ENCODE results near the gene PXYLP1.
A peak's percentile ranks its signal among the peaks of the same experiment; 100 is the strongest.
"Not testable (repeated sequence)": the region's sequence is repeated elsewhere in the genome, so short reads cannot be mapped to it uniquely, and the experiment has no call there.

Gene PXYLP1

DNA sequence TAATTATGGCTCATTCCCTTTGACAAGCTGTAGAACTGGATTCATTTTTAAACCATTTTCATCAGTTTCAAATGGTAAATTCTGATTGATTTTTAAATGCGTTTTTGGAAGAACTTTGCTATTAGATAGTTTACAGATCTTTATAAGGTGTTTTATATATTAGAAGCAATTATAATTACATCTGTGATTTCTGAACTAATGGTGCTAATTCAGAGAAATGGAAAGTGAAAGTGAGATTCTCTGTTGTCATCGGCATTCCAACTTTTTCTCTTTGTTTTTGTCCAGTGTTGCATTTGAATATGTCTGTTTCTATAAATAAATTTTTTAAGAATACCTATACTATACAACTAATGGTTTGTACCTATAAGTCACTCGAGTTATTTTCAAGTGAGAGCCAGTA lies 62.7 kb downstream of the PXYLP1 start:
- no peak for DNase-seq (ENCODE audit: low read depth in 2 of 2)

DNA sequence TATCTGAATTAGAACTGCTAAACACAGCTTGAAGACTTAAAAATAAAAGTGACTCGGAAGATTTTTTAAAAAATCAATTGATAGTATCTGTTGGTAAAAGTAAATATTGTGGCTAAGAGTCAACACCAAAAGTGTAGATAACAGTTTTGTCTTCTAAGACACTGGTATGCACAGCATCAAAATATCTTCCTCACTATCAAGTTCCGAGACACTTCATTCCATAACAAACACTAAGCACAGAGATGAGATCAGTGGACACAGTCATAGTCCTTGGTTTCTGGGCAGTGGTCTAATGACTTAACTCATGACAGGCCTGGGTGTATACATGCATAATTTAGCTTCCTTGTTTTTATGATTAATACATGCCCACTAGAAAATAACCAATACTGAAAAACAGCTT lies 63.2 kb downstream of the PXYLP1 start:
- no peak for DNase-seq (ENCODE audit: low read depth in 2 of 2)

DNA sequence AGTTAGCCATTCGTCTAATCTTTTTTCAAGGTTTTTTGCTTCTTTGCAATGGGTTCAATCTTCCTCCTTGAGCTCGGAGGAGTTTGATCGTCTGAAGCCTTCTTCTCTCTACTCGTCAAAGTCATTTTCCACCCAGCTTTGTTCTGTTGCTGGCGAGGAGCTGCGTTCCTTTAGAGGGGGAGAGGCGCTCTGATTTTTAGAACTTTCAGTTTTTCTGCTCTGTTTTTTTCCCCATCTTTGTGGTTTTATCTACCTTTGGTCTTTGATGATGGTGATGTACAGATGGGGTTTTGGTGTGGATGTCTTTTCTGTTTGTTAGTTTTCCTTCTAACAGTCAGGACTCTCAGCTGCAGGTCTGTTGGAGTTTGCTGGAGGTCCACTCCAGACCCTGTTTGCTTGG lies 68.8 kb downstream of the PXYLP1 start:
- DNase-seq (ENCODE audit: low read depth in 2 of 2), result not testable (repeated sequence)

DNA sequence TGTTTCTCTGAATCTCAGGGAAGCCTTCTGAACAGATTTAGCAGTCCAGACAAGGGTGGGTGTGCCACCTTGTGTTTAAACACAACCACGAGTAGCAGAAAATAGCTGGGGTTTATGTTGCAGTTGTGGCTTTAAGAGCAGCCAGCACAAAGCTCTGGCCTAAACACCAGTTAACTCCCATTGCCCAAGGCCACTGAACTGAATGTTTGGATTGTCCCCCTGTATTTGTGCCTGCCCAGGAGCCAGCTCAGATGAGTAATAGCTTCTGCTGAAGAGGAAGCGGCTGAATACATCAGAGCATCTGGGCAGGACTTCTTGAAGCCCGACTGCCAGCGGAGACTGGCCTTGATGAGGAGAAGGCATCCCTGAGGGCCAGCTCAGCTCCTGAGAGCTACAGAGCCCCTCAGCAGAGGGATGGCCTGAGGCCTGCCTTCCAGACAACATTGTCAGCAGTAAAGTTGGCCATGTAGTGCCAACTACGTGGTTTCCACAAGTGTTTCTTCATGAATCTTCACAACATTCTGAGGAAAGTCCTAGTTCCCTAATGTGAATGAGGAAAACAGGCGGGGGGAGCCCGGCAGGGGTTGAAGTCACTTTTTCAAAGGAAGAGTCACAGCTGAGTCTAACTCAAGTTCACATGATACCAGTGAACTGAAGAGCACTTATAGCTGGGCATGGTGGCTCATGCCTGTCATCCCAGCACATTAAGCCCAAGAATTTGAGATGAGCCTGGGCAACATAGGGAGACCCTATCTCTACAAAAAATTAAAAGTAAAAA lies 70.9 kb downstream of the PXYLP1 start:
- DNase-seq (ENCODE audit: low read depth in 2 of 2), result no peak

DNA sequence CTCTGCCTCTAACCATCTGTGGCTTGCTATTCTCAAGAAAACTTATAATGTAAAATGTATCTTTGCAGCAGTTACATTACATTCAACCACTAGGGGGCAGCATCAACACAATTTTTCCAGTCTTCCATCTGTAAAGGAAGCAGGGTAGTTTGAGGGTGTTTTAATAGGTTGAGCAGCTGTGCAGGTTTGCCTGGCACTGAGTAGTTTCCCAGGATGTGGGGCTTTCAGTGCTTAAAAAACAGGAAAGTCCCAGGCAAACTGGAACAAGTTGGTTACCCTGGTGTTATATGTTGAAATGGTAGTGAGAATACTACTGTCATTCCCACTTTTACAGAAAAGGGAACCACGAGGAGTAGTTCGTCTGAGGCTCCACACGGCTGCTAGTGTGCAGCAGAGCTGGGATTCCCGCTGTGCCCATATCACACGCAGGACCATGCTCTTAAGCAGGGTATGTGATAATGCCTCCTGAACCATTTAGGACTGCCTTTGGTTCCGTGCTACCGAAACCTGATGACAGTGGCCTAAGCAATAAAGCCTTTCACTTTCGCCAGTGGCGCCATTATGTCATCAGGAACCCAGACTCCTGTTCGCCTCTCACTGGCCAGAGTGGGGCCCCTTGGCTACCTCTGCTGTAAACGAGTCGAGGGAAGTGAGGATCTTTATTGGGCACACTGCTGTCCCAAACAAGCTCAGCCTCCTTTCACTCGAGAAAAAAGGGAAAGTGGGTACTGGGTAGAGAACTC lies 72.0 kb downstream of the PXYLP1 start:
- DNase-seq (ENCODE audit: low read depth in 2 of 2), result peak in 1 of 2 donors; percentile 27

DNA sequence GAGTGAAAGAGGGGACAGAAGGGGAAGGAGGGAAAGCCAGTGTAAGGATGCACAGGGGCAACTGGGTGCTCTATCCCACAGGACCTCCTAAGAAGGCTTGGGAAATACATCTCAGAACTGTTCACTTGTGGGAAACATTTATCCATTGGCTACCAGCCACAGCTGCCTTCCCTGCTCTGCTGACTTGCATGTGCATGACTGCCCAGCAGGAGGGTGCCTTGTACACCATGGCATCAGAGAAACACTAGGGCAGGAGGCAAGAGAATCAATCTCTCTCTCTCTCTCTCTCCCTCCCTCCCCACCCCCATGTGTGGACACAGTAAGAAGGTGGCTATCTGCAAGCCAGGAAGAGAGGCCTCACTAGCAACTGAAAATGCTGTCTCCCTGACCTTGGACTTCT lies 73.8 kb downstream of the PXYLP1 start:
- no peak for DNase-seq (ENCODE audit: low read depth in 2 of 2)

DNA sequence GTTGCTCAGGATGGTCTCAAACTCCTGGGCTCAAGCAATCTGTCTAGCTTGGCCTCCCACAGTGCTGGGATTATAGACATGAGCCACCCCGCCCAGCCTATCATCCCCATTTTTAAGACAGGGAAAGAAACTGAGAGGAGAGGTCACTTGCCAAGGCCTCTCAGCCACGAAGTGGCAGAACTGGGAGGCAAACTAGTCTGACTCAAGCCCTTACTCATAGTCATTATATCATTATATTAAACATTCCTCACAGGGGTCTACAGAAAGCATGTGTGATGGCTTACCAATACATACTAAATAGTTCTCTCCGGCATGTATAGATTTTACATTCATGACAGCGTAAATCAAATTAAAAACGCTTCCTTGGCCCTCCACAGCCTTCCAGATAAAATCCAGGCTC lies 74.7 kb downstream of the PXYLP1 start:
- no peak for DNase-seq (ENCODE audit: low read depth in 2 of 2)

DNA sequence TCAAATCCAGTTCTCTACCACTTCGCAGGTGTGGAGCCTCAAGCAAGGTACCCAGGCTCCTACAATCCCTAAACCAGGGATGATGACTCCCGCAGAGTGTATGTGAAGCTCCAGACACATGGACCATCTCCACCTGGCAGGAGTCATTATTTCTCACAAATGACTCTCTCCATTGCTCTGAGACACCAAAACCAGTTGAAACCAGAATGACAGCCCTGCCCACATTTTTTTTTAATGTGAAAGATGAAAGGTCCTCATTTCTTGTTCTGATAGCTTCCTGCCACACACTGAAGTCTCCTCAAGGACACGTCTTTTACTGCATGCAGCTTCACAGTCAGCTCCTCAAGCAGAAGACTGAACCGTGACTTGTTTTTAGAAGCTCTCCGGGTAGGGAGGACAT lies 75.3 kb downstream of the PXYLP1 start:
- no peak for DNase-seq (ENCODE audit: low read depth in 2 of 2)

DNA sequence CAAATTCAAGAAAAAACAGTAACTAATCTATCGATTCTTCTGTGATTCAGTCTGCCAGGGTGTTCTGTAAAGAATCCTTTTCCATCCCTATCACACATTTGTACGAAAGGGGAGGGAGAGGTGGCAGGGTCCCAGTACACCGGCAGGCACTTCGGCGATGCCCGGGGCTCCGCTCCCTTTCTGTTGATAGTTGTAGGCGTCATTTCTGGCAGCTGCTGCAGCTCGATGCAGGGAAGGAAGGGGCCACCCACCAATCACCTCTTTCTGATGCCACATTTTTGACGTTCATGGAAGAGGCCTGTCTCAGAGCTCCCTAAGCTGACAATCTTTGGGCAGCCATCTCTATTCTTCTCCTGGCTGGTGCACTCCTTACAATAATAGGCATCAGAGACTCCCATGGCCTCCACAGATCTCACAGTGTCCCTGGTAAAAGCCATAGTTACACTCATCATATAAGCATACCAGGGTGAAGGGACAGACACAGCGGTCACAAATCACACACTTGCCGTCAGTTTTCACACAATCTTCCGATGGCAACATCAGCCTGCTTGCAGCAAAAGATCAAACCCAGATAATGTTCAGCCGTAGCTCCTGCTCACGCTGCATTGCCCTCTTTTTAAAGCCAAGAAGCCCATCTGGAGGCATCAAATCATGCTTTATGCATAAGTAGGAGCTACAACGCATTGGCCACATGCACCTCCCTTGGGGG lies 75.9 kb downstream of the PXYLP1 start:
- DNase-seq (ENCODE audit: low read depth in 2 of 2), result no peak

DNA sequence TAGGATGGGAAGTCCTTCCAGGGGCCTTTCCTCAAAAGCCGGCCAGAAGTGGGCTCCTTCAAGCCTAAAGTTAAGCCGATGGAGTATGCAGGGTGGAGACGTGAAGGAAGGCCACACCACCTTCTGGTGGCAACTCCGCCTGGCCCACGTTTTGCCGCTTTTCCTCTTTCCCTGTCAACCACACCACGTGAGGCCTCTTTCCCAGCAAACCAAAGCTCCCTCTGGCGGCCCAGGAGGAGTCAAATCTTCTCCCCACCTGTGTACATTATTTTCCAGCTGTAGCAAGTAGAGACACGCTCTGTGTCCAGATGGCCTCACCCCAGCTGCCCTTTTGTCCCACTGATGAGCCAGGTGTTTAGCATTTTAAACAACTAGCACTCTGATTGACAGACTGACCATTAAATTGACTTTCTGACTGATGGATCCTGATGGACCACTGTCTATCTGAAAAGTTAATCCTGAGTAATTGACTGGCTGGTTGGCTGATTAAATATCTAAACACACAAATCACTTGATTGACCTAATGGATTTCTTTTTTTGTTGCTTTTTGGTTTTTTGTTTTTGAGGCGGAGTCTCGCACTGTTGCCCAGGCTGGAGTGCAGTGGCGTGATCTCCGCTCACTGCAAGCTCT lies 77.1 kb downstream of the PXYLP1 start:
- no peak for DNase-seq (ENCODE audit: low read depth in 2 of 2)

DNA sequence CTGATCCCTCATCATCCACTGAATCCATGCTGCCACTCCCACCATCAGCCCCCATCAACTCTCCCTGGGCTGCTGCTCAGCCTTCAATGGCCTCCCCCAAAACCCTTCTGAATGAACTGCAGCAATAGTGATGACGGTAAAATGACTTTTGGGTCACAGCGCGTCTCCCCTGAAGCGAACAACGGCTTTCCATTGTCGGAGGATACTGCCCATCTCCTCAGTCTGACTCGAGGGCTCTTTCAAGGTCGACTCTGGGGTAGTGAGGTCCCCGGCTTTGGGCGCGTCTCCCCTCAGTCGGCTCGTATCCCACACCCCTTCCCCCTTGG lies 79.5 kb downstream of the PXYLP1 start:
- DNase-seq (ENCODE audit: low read depth in 2 of 2), result no peak

DNA sequence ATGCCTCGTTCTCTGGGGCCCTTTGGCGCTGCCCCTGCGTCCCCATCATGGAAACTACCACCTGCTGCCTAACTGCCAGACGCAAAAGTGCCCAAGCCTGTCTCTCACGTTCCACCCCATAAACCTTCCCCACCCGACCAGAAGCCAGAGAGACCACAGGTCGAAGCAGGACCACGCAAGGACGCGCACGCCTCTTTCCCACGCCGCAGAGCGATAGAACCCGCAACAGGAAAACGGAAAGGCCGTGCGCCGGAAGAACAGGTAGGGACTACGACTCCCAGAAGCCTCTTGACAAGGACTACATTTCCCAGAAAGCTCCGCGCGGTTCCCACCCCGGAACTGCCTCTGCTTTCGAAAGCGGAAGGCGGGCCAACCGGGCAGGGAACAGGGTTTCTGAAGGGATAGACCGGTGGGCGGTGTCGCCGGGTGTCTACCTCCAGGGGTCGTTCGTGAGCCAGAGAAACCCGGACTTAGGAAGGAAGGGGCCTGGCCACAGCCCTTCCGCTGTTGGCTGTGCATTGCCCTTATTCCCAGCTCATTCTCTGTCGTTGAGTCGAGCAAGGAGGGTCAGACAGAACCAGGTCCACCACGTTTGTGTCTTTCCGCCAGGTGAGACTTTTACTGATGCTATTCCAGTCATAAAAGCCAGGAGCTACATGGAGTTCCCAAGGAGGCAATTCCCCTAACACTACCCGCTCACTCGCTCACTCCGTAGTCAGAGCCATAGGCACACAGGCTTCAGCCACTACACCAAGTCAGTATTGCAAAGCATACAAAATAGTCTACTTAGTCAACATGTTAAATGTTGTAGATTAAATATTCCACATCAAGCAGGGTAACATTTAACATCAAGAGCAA lies 80.1 kb downstream of the PXYLP1 start:
- peak; percentile 94 for DNase-seq (ENCODE audit: low read depth in 2 of 2)

DNA sequence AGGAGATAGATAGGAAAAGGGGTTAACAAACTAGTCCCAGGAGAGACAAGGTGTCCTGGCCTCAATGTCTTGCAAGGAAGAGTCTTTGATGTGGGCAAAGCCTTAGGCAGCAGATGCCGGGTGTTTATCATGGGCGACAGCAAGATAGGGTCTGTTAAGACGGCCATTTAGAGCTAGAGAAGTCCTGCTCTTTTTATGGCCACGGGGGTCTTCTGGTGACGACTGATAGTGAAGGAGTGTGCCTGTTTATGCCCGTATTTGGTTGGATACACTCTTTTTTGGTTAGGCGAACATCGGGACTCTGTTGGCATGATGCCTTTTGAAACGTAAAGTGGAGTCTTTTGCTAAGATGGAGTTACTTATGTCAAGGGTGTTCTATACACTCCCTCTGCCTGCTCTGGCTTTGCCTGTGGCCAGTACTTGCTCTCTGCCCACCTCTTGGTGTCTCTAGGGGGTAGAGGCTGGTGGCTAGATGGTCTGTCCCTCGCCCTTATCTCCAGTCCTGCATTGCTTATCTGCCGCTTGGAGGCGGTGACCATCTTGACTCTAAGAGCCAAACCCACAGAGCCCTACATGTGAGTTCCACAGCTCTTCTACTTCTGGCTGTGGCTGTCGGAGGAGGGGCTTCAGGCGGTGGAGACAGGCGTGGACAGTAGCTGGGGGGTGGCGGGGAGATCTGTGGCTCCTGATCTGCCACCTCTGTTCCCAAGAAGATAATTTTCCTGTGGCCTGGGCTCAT lies 80.9 kb downstream of the PXYLP1 start:
- no peak for DNase-seq (ENCODE audit: low read depth in 2 of 2)

DNA sequence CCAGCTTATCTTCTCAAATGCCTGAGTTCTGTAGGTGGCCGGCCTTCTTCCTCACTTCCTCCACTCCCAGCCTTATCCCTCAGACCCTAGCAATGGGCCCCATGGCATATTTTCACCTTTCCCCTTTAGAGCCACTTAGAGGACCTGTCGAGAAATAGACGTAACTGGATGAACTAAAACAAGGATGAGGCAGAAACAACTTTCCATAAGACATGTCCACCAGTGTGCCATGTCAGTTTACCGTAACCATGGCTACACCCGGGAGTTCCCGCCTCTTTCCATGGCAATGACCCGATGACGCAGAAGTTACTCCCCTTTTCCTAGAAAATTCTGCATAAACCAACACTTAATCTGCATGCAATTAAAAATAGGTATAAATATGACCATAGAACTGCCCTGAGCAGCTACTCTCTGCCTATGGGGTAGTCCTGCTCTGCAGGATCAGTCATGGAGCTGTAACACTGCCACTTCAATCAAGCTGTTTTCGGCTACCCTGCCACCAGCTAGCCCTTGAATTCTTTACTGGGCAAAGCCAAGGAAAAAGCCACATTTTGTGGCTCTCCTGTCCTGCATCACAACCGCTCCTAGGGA lies 81.6 kb downstream of the PXYLP1 start:
- no peak for DNase-seq (ENCODE audit: low read depth in 2 of 2)

DNA sequence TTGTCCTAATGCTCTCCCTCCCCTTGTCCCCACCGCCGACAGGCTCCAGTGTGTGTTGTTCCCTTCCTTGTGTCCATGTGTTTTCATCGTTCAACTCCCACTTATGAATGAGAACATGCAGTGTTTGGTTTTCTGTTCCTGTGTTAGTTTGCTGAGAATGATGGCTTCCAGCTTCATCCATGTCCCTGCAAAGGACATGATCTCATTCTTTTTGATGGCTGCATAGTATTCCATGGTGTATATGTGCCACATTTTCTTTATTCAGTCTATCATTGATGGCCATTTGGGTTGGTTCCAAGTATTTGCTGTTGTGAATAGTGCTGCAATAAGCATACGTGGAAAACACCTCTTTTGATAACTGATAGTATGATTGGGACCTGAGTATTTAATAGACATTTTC lies 82.8 kb downstream of the PXYLP1 start:
- not testable (repeated sequence) for DNase-seq (ENCODE audit: low read depth in 2 of 2)

DNA sequence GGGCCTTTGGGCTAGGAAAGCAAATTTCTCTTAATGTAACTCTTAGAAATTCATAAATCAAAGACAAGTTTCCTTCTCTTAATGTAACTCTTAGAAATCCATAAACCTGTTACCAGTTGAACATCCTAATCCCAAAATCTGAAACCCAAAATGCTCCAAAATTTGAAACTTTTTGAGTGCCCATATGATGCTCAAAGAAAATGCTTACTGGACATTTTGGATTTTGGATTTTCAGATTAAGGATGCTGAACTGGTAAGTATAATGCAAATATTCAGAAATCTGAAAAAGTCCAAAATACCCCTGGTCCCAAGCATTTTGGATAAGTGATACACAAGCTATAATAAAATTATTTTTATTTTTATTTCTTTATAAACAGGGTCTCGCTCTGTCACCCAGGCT lies 85.2 kb downstream of the PXYLP1 start:
- DNase-seq (ENCODE audit: low read depth in 2 of 2), result no peak

DNA sequence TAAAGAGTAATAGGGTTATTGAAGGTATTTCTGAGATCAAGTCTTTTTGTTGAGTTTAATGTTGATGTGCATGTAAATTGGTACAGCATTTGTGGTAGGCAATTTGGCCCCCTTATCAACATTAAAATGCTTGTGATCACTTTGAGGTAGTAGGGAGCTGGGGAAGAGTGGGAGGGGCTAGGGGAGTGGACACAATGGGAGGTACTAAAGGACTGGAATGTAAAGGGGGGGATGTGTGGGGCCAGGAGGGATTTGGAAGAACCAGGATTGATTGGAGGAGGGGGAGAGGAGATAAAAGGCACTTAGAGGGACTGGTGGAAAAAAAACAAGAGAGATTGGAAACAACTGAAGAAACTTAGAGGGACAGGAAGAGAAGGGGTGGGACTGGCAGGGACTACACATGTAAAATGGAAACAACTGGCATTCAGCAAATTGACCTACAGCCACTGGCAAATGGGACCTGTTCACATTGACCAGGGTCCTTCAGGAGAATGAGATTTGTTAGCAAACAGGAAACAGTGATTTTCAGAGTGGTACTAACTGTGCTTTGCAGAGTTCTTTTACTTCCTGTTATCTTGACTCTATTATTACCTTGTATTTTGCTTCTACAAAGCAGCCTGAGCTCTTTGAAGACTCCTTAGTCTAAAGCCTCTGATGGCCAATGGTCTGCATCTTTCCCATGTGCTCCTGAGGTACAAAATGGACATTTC lies 88.9 kb downstream of the PXYLP1 start:
- no peak for DNase-seq (ENCODE audit: low read depth in 2 of 2)

DNA sequence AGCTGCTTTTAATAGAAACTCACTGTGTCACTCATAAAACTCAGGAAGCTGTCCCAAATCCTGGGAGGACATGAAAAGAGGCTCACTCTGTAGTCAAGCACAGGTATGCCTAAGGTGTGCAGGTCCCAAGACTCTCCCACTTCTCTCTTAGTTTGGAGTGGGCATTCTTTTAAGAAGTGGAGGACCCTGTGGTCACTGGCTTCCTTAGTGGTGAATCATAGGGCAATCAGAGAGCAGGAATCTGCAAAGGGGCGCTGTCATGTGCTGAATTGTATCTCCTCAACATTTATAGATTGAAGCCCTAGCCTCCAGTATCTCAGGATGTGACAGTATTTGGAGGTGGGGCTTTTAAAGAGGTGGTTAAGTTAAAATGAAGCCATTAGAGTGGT lies 89.5 kb downstream of the PXYLP1 start:
- no peak for DNase-seq (ENCODE audit: low read depth in 2 of 2)

DNA sequence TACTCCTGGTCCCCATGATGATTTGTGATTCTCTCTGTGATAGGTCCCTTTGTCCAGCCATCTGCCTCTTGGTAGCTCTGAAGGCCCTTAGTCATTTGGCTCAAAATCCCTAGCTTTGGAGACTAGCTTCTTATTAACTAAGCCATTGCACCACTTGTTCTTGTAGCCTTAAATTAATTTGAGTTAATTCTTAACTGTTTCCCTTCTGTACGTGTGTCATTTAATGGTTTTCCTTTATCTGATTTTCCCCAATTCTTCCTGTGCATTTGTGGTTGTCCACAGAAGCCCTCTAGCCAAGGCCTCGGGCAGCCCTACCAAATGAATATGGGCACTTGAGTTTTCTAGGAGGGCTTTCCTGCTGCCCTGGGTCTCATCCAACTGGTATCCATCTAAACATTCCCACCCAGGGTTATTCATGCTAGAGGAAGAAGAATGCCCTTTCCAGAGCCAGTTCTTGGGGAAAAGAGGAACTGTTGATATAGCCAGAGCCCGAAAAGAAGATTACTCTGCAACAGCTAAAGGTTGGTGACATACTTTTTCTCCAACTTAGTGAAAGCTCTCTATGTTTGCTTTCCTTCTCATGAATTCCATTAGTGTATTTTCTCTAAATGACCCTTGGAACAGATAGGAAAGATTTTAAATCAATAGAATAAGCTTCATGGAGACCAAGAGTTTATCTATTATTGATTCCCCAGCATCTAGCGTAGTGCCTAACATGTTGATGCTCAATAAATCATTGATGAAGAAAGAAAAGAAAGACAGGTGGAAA lies 92.5 kb downstream of the PXYLP1 start:
- DNase-seq (ENCODE audit: low read depth in 2 of 2), result no peak
